ENCODE data around the gene STXBP6. TPM values are rescaled to one million over a fixed set of nuclear protein-coding genes. Genes with fewer than 3 reads are reported as not detected.

The STXBP6 gene
- total and polyA plus RNA-seq, 2 experiments from 2014 or later, result 19.7 to 29.0 TPM

- ATAC-seq (no peak), DNase-seq (ENCODE audit: low spot score) (no peak)
- Histone ChIP-seq H3K27ac (ENCODE audit: low read depth) (no peak overlapping the region), H4K20me1 (replicated peaks; ENCODE audit: insufficient read depth) (no peaks in the 10 kb centered on the region), H3K9me2 (ENCODE audit: insufficient read depth) (no peaks in the 10 kb centered on the region), H3K79me2 (replicated peaks; ENCODE audit: insufficient read depth) (no peaks in the 10 kb centered on the region), H3K4me2 (no peak overlapping the region), H3K27me3 (ENCODE audit: insufficient read depth) (no peaks in the 10 kb centered on the region), H3F3A (replicated peaks; ENCODE audit: low read depth) (no peaks in the 10 kb centered on the region), H3K36me3 (ENCODE audit: insufficient read depth) (no peaks in the 10 kb centered on the region), H3K4me1 (ENCODE audit: insufficient read depth) (peaks cover 11% of the 10 kb centered on the region), H2AFZ (no peak overlapping the region), H3K4me3 (no peak overlapping the region)
- no peak overlapping the region for H3K27ac Mint-ChIP-seq
- TF ChIP-seq NANOG (IDR thresholded peaks at IDR 0.05; ENCODE audit: borderline replicate concordance) (no peak), REST (IDR thresholded peaks at IDR 0.05; ENCODE audit: unreplicated experiment) (no peak), JUNB (IDR thresholded peaks at IDR 0.05; ENCODE audit: unreplicated experiment) (no peak), STAT1 (IDR thresholded peaks at IDR 0.05; ENCODE audit: unreplicated experiment) (no peak), ZNF114 (CRISPR knock-in tag; IDR thresholded peaks at IDR 0.05) (no peak), POLR2AphosphoS5 (IDR thresholded peaks at IDR 0.05; ENCODE audit: low read depth) (no peak), EZH2 (IDR thresholded peaks at IDR 0.05; ENCODE audit: low read depth, unreplicated experiment) (no peak), ETS1 (IDR thresholded peaks at IDR 0.05) (no peak)
- no peaks in the 10 kb centered on the region for H3K9me3 Mint-ChIP-seq
- H3K27me3 Mint-ChIP-seq (ENCODE audit: insufficient read depth, low read depth, poor library complexity), result no peaks in the 10 kb centered on the region
- no peak overlapping the region for H3K4me3 Mint-ChIP-seq
- no peaks in the 10 kb centered on the region for H3K36me3 Mint-ChIP-seq (ENCODE audit: low read depth)
- peaks cover 11% of the 10 kb centered on the region; the same call in 2 of the 3 replicates for H3K4me1 Mint-ChIP-seq
Observed at GRCh38 chr14:24814944-24815343, 235.0 kb downstream of the STXBP6 start.

- H3K36me3 ChIP-seq (ENCODE audit: insufficient read depth), result no peaks in the 10 kb centered on the region
- H3K4me3 Mint-ChIP-seq, result no peak overlapping the region
- H3K79me2 ChIP-seq (replicated peaks; ENCODE audit: insufficient read depth), result no peaks in the 10 kb centered on the region
- DNase-seq (ENCODE audit: low spot score), result no peak
- H3K27ac Mint-ChIP-seq, result no peak overlapping the region
- H3K4me1 ChIP-seq (ENCODE audit: insufficient read depth), result peaks cover 11% of the 10 kb centered on the region
- no peak overlapping the region for H3K4me2 ChIP-seq
- no peak for ATAC-seq
- H2AFZ ChIP-seq, result no peak overlapping the region
- H3F3A ChIP-seq (replicated peaks; ENCODE audit: low read depth), result no peaks in the 10 kb centered on the region
- no peaks in the 10 kb centered on the region for H3K27me3 ChIP-seq (ENCODE audit: insufficient read depth)
- no peaks in the 10 kb centered on the region for H3K9me2 ChIP-seq (ENCODE audit: insufficient read depth)
- H3K36me3 Mint-ChIP-seq (ENCODE audit: low read depth), result no peaks in the 10 kb centered on the region
- no peak overlapping the region for H3K4me3 ChIP-seq
- no peaks in the 10 kb centered on the region for H3K9me3 Mint-ChIP-seq
- H3K27ac ChIP-seq (ENCODE audit: low read depth), result no peak overlapping the region
- H3K4me1 Mint-ChIP-seq, result peaks cover 11% of the 10 kb centered on the region; the same call in 2 of the 3 replicates
- H4K20me1 ChIP-seq (replicated peaks; ENCODE audit: insufficient read depth), result no peaks in the 10 kb centered on the region
- no peaks in the 10 kb centered on the region for H3K27me3 Mint-ChIP-seq (ENCODE audit: insufficient read depth, low read depth, poor library complexity)
- TF ChIP-seq NANOG (IDR thresholded peaks at IDR 0.05; ENCODE audit: borderline replicate concordance) (no peak), EZH2phosphoT487 (IDR thresholded peaks at IDR 0.05; ENCODE audit: unreplicated experiment) (no peak), ETS1 (IDR thresholded peaks at IDR 0.05) (no peak), CTCF (conservative IDR thresholded peaks at IDR 0.05; ENCODE audit: low read depth in 2 of 2) (no peak), POLR2AphosphoS5 (IDR thresholded peaks at IDR 0.05; ENCODE audit: low read depth) (no peak), STAT1 (IDR thresholded peaks at IDR 0.05; ENCODE audit: unreplicated experiment) (no peak), ZNF331 (CRISPR knock-in tag; IDR thresholded peaks at IDR 0.05; ENCODE audit: low read depth) (no peak)
Observed at GRCh38 chr14:24814346-24814745, 235.6 kb downstream of the STXBP6 start.

Data from GM23338 (cell line).